Panc1 (cell line): ENCODE measurements around the gene BTNL8. TPM values are rescaled to one million over a fixed set of nuclear protein-coding genes. Genes with fewer than 3 reads are reported as not detected.

Experiments
- ATAC-seq: fragments of 200-7000 bp; cut with Tn5 transposase; 2 replicates; pipeline ENCODE4 v1.9.1; 2020; ENCODE audit warnings: mild to moderate bottlenecking, moderate library complexity
- BruUV-seq: library from RNA; stranded (reverse); fragments of 400-500 nt; replicated peaks from 2 replicates; lab custom pipeline; 2021; lab: Mats Ljungman, UMichigan
- CTCF ChIA-PET: fragments of 300-600 bp; sonication (Branson Sonifier 250); formaldehyde crosslinking; loops from one replicate; lab custom pipeline; 2022; ENCODE audit warnings: antibody characterized with exemption; lab: Charles Lee
- POLR2A ChIA-PET: fragments of 300-600 bp; sonication (Branson Sonifier 250); formaldehyde crosslinking; loops from one replicate; lab custom pipeline; 2022; ENCODE audit warnings: antibody characterized with exemption; lab: Charles Lee
- DNase-seq: peaks from one replicate; pipeline ENCODE4 v3.0.0-alpha.2; 2010; ENCODE audit warnings: low read depth, low spot score
- H3K27ac ChIP-seq: 2 replicates; pipeline ENCODE4 v1.5.1; 2011; ENCODE audit warnings: mild to moderate bottlenecking, low read length, inconsistent platforms
- H3K27me3 ChIP-seq: fragments of 200-500 bp; sonication (Bioruptor generic); 2 replicates; pipeline ENCODE4 v1.6.0; 2014; ENCODE audit warnings: low read length, inconsistent platforms; ENCODE audit not compliant: control insufficient read depth, insufficient read depth
- H3K36me3 ChIP-seq: fragments of 200-500 bp; sonication (Bioruptor generic); 2 replicates; pipeline ENCODE4 v1.5.1; 2014; ENCODE audit warnings: inconsistent platforms, mild to moderate bottlenecking, low read length, moderate library complexity; ENCODE audit not compliant: control insufficient read depth, insufficient read depth
- H3K4me1 ChIP-seq: 2 replicates; pipeline ENCODE4 v1.5.1; 2011; ENCODE audit warnings: inconsistent platforms, mild to moderate bottlenecking, low read length, moderate library complexity; ENCODE audit not compliant: control insufficient read depth, insufficient read depth
- H3K4me3 ChIP-seq, 2 experiments: 2 replicates each; pipeline ENCODE4 v1.5.1; 2011 to 2012; ENCODE audit warnings: low read depth in 2 of 2, low read length in 2 of 2, mild to moderate bottlenecking in 2 of 2, inconsistent platforms in 1 of 2, moderate library complexity in 1 of 2
- H3K9me3 ChIP-seq: fragments of 200-500 bp; sonication (Bioruptor generic); 2 replicates; pipeline ENCODE4 v1.5.1; 2014; ENCODE audit warnings: low read depth, mild to moderate bottlenecking, inconsistent platforms, low read length, moderate library complexity; ENCODE audit not compliant: control insufficient read depth, insufficient read depth
- CTCF ChIP-seq: fragments of 450-650 bp; IDR thresholded peaks from 2 replicates; pipeline ENCODE4 v1.5.1; 2017; ENCODE audit warnings: mild to moderate bottlenecking
- POLR2AphosphoS5 ChIP-seq: IDR thresholded peaks from 2 replicates; pipeline ENCODE4 v1.6.1; 2012; ENCODE audit warnings: mild to moderate bottlenecking, low read depth, low read length, moderate library complexity
- REST ChIP-seq, 2 experiments: IDR thresholded peaks; 2 replicates each; pipeline ENCODE4 v1.6.1; 2011 to 2012; ENCODE audit warnings: low read depth in 2 of 2, control low read depth in 1 of 2, low read length in 1 of 2, mild to moderate bottlenecking in 1 of 2, moderate library complexity in 1 of 2; ENCODE audit not compliant: insufficient read depth in 1 of 2
- SIN3A ChIP-seq: IDR thresholded peaks from 2 replicates; pipeline ENCODE4 v1.6.1; 2012; ENCODE audit warnings: low read depth, mild to moderate bottlenecking, low read length, moderate library complexity, borderline replicate concordance; ENCODE audit not compliant: insufficient read depth
- TCF7L2 ChIP-seq: IDR thresholded peaks from 2 replicates; pipeline ENCODE4 v1.6.1; 2011; ENCODE audit warnings: mild to moderate bottlenecking, low read depth, low read length, inconsistent platforms
- in situ Hi-C: cut with HindIII; loops from 2 replicates; pipeline ENCODE4 v1.10.0; 2016; ENCODE audit warnings: low sequenced_read_pairs, low pct_unique_long_range_greater_than_20kb
- intact Hi-C: fragments of 100-400 bp; cut with micrococcal nuclease; formaldehyde crosslinking; loops from one replicate; pipeline ENCODE4 v1.10.0; 2022; ENCODE audit not compliant: unreplicated experiment
- total RNA-seq: library from RNA; stranded (reverse); gene quantifications from one replicate; pipeline ENCODE4 v1.2.1, GENCODE V29; 2021; ENCODE audit not compliant: unreplicated experiment

The BTNL8 gene
- total RNA-seq, 1 experiment from 2014 or later: not detected

DNA sequence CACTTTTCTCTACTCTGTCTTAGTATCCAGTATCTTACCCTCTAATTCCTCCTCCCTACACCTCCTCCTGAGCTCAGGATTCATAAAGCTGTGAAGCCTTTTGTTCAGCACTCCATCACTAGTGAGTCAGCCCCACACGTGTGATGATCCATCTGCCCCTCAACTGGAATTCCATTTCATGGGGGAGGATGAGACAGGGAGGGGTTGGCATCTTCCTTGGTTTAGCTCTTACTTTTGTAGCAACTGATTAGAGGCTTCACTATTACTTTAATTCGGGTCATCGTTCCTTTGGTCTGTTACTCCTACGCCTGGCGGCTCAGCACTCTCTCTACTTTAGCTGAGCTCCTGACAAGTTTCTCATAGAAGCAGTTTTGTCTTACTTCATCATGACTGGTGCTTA lies 11.8 kb downstream of the BTNL8 start:
- no peaks in the 10 kb centered on the region for H3K9me3 ChIP-seq
- no peak overlapping the region for H3K27ac ChIP-seq
- no peaks in the 10 kb centered on the region for H3K27me3 ChIP-seq
- H3K36me3 ChIP-seq: no peaks in the 10 kb centered on the region
- in situ Hi-C loops: no loop called here
- BruUV-seq: no TSS peak
- ATAC-seq (no peak), DNase-seq (no peak)
- no peak overlapping the region for H3K4me3 ChIP-seq
- intact Hi-C loops: no loop called here
- ChIA-PET CTCF (no interaction called here), POLR2A (no interaction called here)
- no peaks in the 10 kb centered on the region for H3K4me1 ChIP-seq
- TF ChIP-seq SIN3A: no peak
- TF ChIP-seq POLR2AphosphoS5: no peak
- no peak for TF ChIP-seq REST (IDR thresholded peaks at IDR 0.05; ENCODE audit: insufficient read depth in 1 of 2, low read depth in 2 of 2, low read length in 1 of 2)
- TF ChIP-seq CTCF: no peak
- no peak for TF ChIP-seq TCF7L2

- H3K9me3 ChIP-seq: no peaks in the 10 kb centered on the region
- ATAC-seq: no peak
- intact Hi-C loops (no loop called here), in situ Hi-C loops (no loop called here)
- BruUV-seq: no TSS peak
- no peak for DNase-seq
- no peaks in the 10 kb centered on the region for H3K4me1 ChIP-seq
- ChIA-PET CTCF (no interaction called here), POLR2A (no interaction called here)
- H3K36me3 ChIP-seq: no peaks in the 10 kb centered on the region
- H3K27ac ChIP-seq: no peak overlapping the region
- no peaks in the 10 kb centered on the region for H3K27me3 ChIP-seq
- TF ChIP-seq REST (IDR thresholded peaks at IDR 0.05; ENCODE audit: insufficient read depth in 1 of 2, low read depth in 2 of 2, low read length in 1 of 2): no peak
- no peak for TF ChIP-seq POLR2AphosphoS5
- TF ChIP-seq CTCF: no peak
- no peak for TF ChIP-seq TCF7L2
- TF ChIP-seq SIN3A: no peak
- no peak overlapping the region for H3K4me3 ChIP-seq
Observed at GRCh38 chr5:180914646-180915045, 15.7 kb downstream of the BTNL8 start.
